Activated CD8-positive, alpha-beta memory T cell treated with anti-CD3 and anti-CD28 coated beads for 36 hours (primary cell): Measurements from ENCODE around the gene LNX1. TPM values are rescaled to one million over a fixed set of nuclear protein-coding genes. Genes with fewer than 3 reads are reported as not detected.

Experiments used
- CTCF ChIA-PET: fragments of 350-600 bp; sonication (Branson Sonifier 250); formaldehyde crosslinking; loops from one replicate; lab custom pipeline; 2021; ENCODE audit warnings: antibody characterized with exemption; lab: Charles Lee
- POLR2A ChIA-PET: fragments of 350-600 bp; sonication (Branson Sonifier 250); formaldehyde crosslinking; loops from one replicate; lab custom pipeline; 2021; ENCODE audit warnings: antibody characterized with exemption; lab: Charles Lee
- total RNA-seq, 2 experiments: library from RNA; stranded (reverse); gene quantifications; one replicate each; pipeline ENCODE4 v1.2.3, GENCODE V29; 2021

Gene LNX1
- total RNA-seq, 2 experiments from 2014 or later, result not detected

DNA sequence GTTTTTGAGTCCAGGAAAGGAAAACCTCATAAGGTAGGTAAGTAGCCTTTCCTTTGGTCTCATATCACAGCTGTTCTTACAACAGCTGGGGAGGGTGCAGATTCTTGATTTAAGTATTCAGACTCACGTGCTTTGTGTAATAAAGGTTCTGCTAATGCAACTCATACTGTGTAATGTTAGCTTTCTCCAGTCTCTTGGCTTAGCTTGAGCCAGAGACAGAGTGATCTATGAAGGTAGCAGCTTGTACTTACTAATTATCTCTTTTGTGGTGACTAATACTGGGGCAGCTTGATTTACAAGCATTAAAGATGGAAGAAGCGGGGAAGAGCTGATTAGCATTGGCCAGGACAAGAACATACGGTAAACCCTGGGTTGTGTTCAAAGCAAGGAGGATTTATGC, 80.3 kb downstream of the LNX1 start:
- ChIA-PET POLR2A (no interaction called here), CTCF (interaction anchor here (0.5 kb wide), 1 partner anchor 34 kb away, joined by 3 read pairs; no protein-coding TSS in a partner anchor)

- POLR2A ChIA-PET, result no interaction called here
- CTCF ChIA-PET, result no interaction called here
These were observed 81.0 kb downstream of the LNX1 start for GRCh38 chr4:53510321-53510720.

- POLR2A ChIA-PET, result no interaction called here
- CTCF ChIA-PET, result no interaction called here
These were observed 82.8 kb downstream of the LNX1 start for GRCh38 chr4:53508446-53508845.

DNA sequence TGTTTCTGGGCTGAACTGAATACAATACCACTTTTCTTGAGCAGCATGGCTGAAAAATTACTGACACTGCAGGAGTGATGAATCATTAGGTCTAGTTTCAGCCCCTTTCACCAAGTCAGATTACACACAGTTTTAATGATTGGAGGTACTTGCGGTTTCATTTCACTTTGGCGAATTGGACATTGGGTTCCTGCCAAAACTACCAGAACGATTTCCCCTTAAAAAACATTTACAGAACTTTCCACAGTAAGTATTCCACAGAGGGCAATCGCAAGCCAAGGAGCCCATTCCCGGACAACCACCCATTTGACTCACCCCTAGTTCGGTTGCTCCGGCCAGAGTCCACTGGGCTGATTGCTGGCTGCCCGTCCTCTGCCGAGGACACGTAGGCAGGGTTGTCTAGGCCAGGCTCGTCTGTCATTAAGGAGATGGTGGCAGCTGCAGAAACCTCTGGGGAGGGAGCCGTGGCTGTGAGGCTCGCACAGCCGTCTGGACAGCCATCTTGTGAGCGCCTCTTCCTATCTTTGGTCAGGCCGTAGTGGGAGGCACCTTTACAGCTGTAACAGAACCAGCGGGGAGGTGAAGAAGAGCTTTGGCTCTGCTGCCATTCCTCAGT, 83.5 kb downstream of the LNX1 start:
- ChIA-PET POLR2A (no interaction called here), CTCF (no interaction called here)

- POLR2A ChIA-PET, result no interaction called here
- CTCF ChIA-PET, result no interaction called here
These were observed 84.2 kb downstream of the LNX1 start for GRCh38 chr4:53507058-53507457.

DNA sequence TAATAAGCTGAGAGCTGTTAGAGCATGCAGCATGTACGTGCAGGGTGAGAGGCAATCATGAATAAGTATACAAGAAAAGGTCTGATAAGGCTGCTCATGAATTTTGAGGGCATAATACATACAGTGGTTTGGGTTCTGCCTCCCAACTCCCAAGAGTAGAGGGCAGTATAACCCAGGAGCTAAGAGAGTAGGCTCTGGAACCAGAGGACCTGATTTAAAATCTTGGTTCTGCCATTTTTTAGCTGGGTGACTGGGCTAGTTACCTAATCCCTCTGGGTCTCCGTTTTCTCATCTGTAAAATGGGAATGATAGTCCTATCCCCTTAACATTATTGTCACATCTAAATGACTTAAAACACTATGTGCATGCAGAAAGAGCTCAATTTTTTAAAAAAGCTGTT, 85.3 kb downstream of the LNX1 start:
- ChIA-PET POLR2A (no interaction called here), CTCF (no interaction called here)

GRCh38 chr4:53502094-53502493, 89.2 kb downstream of the LNX1 start:
- ChIA-PET CTCF (interaction anchor here (1.3 kb wide), 1 partner anchor 12 kb away, joined by 3 read pairs; no protein-coding TSS in a partner anchor), POLR2A (no interaction called here)

DNA sequence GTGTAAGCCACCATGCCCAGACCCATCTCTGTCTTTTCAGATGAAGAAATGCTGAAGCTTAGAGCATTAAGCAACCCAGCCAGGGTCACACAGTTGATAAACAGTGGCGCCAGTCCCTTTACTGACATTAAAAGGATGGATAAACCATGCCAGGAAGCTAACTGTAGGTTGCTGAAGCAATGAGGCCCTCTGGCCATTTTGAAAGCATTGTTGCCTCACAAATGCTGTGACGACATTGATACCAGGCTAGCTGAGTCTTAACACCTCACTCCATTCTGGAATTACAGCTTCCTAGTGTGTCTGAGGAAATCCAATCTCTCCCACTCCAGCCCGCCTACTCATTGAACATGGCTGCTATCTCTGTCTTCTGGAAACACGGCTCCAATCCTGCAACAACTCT, 89.7 kb downstream of the LNX1 start:
- ChIA-PET POLR2A (no interaction called here), CTCF (interaction anchor here (1.3 kb wide), 1 partner anchor 11 kb away, joined by 3 read pairs; no protein-coding TSS in a partner anchor)

DNA sequence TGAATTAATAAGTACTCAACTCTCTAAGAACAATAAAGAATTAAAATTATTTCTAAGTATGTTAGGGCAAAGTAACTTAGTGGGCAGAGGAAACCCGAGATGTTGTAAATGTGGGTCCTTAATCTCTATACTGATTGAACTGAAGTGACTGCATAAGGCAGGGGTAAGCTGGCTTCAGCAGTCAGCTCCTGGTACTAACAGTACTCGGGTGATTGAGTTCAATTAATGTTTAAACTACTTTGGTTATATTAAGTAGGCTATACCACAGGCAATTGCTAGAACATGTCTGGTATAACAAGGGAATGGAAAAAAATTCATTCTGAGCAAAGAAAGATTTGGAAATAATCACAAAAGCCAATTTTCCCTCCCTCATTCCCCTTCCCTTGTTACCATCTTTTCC, 90.7 kb downstream of the LNX1 start:
- ChIA-PET POLR2A (no interaction called here), CTCF (no interaction called here)

GRCh38 chr4:53499791-53500190, 91.5 kb downstream of the LNX1 start:
- CTCF ChIA-PET, result no interaction called here

DNA sequence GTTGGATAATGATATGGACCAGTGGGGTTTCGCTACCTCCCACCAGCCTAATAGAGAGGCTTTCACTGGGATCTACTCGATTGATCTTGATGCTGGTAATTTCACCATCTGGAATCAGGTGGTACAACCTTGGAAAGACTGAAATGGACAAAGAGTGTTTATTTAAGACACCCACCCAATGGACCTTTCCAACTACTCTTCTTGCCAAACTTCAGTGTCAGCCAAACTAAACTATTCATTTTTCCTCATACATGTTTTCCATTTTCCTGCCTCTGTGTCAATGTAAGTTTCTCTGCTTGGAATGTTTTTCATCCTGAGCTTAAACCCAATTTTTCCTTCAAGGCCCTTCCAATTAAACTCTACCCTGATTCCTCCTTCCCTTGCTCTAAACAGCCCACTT, 92.6 kb downstream of the LNX1 start:
- ChIA-PET CTCF (no interaction called here), POLR2A (no interaction called here)

More at GRCh38 chr4:53499791-53500190, 91.5 kb downstream of the LNX1 start:
- POLR2A ChIA-PET, result no interaction called here

DNA sequence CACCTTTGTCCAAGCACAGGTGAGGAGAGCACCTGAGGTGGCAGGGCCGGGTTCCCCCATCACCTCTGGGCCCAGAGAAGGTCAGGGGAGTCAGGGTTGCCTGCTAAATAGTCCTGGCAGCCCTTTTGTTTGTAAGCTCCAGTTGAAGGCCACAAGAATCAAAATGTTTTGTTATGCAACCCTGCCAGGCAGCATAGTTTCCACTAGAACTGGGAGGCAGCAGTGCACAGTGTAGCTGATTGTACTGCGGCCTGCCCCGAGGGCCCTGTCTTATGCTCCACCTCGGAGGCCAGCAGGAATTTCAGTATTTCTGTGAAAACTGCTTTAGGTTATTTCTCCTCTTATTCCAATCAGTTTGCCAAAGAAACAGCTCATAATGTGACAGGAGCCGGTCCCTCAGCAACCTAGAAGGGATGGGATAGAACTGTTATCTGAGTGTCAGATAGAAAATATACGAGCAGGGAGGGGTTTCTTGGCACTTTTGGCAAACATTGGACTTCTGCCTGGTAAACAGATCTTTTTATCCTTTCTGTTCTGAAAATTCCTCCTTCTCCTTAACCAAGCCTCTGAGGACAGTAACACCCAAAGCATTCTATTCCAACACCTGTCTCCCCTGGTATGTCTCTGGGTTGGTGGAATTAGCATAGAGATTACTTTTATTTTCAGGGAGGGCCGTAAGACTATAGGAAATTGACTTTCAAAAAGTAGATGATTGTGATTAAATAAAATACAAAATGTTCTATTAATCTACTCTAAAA, 93.6 kb downstream of the LNX1 start:
- CTCF ChIA-PET, result no interaction called here
- POLR2A ChIA-PET, result no interaction called here

DNA sequence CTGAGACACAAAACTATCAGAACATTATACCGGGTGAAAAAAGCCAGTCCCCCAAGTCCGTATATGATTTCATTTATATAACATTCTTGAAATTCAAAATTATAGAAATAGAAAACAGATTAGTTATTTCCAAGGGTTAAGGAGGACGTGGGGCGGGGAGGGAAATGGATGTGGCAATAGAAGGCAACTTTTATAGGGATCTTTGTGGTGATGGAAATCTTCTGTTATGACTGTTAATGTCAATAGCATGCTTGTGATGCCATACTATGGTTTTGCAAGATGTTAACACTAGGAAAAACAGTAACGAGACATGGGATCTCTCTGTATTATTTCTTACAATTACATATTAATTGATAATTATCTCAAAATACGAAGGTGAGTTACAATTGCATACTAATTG, 96.4 kb downstream of the LNX1 start:
- POLR2A ChIA-PET, result no interaction called here
- CTCF ChIA-PET, result interaction anchor here (0.5 kb wide), 1 partner anchor 1491 kb away, joined by 3 read pairs; no protein-coding TSS in a partner anchor

- ChIA-PET CTCF (interaction anchor here (1.4 kb wide), 1 partner anchor 11 kb away, joined by 3 read pairs; no protein-coding TSS in a partner anchor), POLR2A (no interaction called here)
These were observed 100.2 kb downstream of the LNX1 start for GRCh38 chr4:53490965-53491622.

- ChIA-PET POLR2A (no interaction called here), CTCF (interaction anchor here (1.4 kb wide), 1 partner anchor 12 kb away, joined by 3 read pairs; no protein-coding TSS in a partner anchor)
These were observed 100.9 kb downstream of the LNX1 start for GRCh38 chr4:53490161-53490956.

DNA sequence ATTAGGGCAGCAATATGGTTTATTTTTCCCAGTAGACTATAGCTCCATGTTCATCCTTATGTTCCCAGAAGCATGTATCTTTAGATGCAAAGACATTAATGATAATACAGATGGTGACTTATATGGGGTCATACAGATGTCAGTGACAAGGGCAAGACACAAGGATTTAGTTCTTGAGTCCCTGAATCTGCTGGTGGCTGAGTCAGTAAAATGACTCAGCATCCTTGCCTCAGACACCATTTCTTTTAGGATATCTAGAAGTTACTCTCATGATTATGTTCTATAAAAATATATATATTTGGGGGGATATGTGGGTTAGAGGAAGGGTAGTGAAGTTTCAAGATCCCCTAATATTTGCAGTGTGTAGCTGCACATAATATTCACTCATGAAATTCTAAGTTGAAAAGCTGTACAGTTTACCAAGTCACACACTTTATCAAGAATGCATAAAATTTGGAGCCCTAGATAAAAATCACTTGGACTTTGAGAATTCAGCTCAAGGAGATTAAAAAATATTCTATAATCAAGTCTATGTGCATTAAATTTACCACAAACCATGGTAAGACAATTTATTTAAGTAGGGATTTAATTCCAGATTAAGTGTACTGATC, 101.9 kb downstream of the LNX1 start:
- ChIA-PET CTCF (interaction anchor here (1.4 kb wide), 1 partner anchor 13 kb away, joined by 3 read pairs; no protein-coding TSS in a partner anchor), POLR2A (no interaction called here)

- ChIA-PET POLR2A (no interaction called here), CTCF (no interaction called here)
These were observed 103.5 kb downstream of the LNX1 start for GRCh38 chr4:53487766-53488165.

DNA sequence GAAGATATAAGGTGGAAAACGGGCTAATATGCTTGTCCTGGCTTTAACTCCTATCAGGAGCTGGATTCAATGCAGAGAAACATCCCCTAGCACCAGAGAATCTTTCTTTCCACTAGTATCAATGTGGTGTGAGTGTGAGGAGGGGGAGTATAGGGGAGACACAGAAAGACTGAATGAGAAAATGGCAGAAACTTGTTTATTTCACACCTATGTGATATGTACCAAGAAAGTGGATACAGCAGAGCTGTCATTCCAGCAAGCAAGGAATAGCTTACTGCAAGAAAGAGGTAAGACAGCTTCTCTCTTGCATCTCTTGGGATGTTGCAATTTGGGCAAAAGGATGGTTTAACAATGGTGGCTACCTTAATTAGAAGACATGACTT, 105.6 kb downstream of the LNX1 start:
- POLR2A ChIA-PET, result no interaction called here
- CTCF ChIA-PET, result no interaction called here
